Astrocyte of the hippocampus (primary cell): Measurements from ENCODE around the gene MBNL2.
A peak's percentile ranks its signal among the peaks of the same experiment; 100 is the strongest.

Experiments used
- DNase-seq: peaks from one replicate; pipeline ENCODE4 v3.0.0; 2011; ENCODE audit warnings: low read depth, low spot score

Gene MBNL2

DNA sequence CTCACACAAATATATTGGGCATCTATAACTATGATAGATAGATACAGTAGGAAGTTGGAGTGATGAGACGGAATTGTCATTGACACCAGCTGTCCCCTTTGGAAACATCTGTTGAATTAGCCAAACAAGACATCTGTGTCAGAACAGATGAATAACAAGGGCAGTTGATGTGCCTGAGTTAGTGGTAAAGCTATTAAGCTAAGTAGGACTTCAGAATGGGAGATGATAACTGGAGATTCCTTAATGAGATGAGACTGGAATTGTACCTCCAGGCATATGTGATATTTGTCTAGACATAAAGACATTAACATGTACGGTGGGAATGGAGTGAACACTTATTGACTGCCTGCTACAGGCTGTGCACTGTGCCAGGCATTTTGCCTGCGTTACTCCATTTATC lies 78.7 kb downstream of the MBNL2 start:
- DNase-seq: no peak

DNA sequence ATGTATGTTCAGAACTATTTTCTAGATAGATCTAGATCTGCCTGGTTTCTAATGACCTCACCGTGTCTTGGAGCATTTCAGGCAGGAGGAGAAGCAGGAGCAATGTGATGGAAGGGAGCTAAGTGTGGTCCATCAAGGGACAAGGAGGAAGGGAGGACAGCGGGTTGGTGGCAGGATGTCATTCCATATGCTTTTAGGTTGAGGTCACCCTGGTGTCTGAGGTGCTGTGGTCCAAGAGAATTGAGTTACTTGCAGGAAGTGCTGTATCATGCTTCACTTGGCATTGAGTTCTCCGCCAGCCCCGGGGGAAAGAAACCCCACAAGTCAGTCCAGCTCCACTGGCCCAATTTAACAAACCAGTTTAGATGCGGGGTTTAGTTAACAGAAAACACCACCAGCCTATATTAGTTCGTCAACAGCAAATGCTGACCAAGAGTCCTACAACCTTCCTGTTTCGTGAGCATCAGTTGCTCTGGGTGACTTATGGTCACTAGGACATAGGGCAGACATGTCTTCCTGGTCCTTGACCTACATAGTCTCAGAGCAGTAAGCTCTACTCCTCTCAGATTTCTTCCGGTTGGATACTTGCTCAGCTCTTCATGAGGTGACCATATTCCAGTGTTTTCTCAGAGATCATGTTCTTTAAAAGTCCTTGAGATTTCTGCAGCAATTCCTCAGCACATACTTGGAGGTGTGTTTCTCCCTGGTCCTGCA lies 79.4 kb downstream of the MBNL2 start:
- no peak for DNase-seq

DNA sequence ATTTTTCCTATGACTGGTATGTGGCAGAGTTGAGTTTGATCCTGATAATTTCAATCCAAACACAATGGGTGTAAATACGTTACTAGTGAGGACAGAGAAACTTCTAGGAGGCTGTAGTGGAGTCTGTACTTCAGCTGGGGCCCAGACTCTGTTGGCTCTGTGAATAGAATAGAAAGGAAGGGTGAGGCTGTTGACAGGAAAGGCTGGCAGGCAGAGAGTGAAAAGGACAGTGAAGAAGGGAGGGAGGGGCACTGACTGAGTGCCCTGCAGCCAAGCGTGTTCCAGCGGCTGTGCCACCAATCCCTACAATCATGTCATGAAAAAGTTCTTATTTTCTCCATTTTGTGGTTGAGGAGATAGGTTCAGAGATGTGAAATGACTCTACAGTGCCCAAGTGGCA lies 80.5 kb downstream of the MBNL2 start:
- DNase-seq: no peak

- no peak for DNase-seq
These were observed 84.0 kb downstream of the MBNL2 start for GRCh38 chr13:97306106-97306505.

DNA sequence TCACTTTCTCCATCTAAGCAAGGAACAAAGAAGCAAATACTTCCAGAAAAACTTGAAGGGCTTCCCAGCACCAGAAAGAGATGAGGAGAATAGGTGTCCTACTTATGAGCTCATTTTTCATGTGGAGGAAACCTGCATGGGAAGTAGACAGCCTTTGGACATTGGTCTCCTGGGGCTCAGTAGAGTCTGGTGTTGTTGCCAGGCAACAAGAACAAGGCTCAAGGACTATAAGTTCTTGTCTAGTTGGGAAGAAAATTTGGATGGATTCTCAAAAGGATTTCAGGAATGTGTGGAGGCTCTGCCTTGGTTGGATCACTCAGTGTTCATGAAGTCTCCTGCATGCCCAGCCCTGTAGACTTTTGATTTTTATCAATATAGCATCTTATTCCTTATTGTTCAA lies 84.5 kb downstream of the MBNL2 start:
- DNase-seq: peak; percentile 34

DNA sequence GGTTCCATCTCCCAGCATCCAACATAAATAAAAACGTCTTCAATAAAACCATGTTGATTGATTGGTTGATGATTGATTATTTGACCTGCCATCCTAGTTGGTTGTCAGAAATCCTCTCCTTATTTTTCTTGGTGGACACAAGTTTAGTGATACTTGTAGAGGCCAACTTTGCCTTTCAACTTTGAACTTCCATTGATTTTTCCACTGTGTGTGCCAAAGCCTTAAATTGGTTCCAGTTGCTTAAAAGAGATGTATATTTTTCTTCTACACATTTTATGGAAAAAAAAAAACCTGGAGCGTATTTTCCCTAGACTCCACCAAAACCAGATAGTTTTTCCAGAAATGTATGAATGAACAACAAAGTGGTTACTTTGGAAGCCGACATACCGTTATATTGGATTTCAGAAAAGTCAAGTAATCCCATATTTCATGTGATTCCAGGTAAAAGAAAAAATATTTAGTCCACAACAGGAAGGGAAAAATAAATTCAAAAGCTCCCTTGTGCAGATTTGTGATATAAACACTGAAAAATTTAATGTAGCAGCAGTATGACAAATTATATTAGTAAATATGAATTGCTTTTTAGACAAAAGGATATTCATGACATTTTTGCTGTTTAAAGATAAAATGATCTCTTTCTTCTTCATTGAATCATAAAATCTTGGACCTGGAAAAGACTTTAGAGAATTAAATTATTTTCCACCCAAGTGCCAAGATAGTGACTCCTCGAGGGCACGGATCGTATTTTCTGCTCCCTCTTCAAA lies 85.2 kb downstream of the MBNL2 start:
- DNase-seq: no peak

- peak; percentile 87 for DNase-seq
These were observed 85.9 kb downstream of the MBNL2 start for GRCh38 chr13:97307882-97308624.

DNA sequence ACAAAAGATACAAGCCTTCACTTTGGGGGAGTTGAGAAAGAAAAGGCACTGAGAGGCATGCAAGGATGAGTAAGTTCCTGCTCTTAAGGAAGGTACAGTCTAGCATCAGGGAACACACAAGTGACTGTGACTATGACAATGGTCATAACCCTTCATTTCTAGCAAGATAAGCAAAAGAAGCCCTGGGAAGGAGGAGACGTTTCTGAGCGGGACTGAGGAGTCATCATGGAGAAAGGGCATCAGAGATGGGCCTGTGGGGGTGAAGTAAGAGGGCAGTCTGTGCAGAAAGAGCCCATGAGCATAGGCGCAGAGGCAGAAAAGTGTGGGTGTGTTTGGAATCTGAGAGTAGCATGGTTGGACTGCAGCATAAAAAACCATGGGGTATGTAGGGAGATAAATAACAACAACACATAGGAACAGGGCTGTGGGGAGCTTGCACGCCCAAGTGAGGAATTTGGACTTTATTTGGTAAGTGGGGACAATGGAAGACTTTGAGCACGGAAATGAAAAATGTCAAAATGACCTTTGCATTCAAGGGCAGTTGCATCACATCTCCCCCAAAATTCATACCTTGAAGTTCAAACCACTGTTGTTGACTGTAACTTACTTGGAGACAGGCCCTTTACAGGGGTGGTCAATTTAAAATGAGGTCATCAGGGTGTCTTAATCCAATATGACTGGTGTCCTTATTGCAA lies 86.7 kb downstream of the MBNL2 start:
- no peak for DNase-seq

DNA sequence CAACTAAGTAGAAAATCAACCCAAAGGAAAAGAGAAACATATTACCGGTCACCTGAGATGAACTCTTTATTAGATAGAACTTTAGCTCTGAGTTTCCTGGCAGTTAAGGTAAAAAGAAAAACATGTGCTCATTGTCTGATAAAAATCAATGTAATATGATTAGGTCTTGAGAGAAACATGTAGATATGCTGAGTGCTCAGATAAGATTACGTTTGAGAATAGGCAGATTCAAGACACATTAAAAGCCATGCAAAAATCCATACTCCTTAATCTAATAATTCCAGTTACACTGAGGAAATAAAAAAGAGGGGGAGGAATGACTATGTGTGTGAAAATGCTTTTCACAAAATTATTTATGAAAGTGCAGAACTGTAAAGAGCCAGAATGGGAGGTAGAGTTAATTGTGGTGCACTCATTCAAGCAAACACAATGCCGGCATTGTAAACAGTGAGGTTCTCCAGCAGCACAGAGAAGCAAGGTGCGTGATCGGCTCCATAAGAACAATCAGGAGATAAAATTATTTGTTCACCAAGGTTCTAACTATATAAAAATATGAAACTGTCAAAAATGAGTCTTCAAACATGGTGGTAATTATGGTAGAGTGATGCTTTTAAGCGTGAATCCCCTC lies 88.8 kb downstream of the MBNL2 start:
- no peak for DNase-seq

DNA sequence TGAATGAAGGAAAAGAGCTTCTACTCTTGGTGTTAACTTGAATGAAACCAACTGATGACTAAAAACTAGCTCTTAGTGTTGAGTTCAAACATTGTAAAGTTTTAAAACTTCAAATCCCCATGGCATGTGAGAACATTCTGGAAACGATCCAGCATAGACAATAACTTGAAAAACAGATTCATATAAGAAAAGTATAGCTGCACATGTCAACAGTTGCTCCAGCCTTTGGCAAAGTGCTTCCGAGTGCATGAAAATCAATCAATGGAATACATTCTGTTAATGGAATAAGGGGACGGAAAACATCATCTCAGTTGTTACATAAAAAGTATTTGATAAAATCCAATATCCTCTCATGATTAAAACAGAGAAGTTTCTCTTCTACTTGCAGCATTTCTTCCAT lies 89.8 kb downstream of the MBNL2 start:
- no peak for DNase-seq

- no peak for DNase-seq
These were observed 91.6 kb downstream of the MBNL2 start for GRCh38 chr13:97313551-97314260.

DNA sequence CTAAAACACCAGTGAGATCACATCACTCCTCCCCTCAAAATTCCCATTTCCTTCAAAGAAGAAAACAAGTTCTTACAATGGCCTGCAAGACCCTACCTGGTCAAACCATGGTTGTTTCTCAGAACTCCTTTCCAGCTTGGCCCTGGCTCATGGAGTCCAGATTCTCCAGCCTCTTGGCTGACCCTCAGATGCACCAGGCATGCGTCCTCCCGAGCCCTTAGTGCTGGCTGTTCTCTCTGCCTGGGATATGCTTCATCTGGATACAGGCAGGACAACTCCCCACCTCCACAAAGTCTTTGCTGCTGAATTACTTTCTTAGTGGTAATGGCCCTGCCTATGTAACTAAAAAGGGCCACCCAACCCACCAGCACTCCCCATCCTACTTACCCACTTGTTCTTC lies 94.3 kb downstream of the MBNL2 start:
- DNase-seq: no peak

- DNase-seq: no peak
These were observed 95.8 kb downstream of the MBNL2 start for GRCh38 chr13:97317933-97318332.

GRCh38 chr13:97318532-97318931 lies 96.4 kb downstream of the MBNL2 start:
- DNase-seq: no peak

GRCh38 chr13:97319113-97319720 lies 97.1 kb downstream of the MBNL2 start:
- no peak for DNase-seq

DNA sequence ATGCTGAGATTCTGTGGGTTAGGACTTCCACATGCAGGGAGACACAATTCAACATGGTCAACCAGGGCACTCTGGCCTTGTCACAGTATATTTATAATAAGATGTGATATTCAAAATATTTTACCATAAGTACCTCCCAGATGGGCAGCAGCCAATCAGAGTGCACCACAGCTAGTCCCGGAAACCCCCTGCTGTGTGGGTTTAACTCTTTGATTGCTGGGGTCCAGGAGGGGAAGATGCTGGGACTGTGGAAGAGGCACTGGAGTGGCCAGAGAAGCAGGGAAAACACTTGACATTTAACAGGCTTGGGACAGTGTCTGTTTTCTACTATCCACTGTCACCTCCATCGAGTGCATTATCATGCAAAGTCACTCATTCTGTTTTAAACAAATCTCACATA lies 99.0 kb downstream of the MBNL2 start:
- no peak for DNase-seq

DNA sequence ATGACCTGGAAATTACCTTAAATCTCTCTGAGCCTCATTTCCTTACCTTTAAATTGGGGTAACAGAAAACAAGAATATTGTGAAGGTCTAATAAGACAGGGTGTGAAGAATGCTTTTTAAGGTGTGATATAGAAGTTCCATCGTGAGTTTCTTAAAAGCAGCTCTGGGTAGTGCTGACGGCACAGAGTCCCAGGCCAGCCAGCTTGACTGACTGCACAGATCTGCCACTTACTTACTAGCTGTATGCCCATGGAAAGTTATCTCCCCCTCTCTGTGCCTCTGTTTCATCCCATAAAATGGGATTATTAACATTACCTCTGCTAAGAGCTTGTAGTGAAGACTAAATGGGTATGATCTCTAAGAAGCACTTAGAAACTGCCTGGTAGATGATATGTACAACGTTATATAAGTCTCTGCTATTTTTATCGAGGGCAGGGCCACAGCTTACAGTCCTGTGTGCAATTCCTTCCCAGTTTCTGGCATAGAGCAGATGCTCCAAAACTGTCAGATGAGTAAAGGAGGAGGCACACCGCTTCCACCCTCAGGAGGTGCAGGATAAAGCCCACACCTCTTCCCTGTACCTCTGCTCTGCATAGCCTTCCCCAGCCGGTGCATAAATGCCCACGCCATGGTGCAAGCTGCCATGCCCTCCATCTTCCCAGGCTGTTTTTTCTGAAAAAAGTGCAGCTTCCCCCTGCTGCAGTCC lies 99.6 kb downstream of the MBNL2 start:
- DNase-seq: no peak

DNA sequence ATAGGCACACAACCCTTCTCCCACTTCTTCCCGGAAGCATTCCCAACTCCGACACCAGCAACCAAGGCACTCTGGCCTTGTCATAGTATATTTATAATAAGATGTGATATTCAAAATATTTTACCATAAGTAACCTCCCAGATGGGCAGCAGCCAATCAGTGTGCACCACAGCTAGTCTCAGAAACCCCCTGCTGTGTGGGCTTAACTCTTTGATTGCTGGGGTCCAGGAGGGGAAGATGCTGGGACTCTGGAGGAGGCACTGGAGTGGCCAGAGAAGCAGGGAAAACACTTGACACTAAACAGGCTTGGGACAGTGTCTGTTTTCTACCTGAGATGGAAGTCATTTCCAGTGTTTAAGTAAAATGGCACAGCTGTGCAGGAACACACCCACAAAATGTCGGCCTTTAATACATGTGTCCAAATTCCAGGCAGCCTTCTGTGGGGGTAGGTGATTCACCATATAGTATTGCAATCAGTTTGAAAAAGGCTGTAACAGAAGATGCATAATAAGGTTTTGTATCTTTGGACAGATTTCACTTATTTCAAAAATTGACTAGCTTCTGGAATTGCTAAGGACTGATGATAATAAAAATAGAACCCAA lies 100.7 kb downstream of the MBNL2 start:
- DNase-seq: no peak

DNA sequence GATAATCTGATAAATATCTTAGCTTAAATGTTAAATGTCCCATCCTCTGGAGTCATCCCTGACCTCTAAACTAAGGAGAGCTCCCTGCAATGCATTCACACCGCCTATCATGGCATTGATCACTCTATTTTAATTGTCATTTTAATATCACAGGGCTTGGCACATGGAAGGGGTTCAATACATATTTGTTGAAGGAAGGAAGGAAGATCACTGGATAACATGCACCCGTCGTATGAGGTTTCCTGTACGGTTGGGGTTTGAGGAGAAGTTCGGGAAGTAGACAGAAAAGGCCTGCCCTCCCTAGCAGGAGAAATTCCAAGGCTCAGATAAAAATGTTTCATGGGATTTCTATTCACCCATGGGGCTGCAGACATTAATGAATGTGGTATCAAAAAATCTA lies 102.0 kb downstream of the MBNL2 start:
- DNase-seq: no peak
